T-helper 1 cell (primary cell): ENCODE data around the gene CTU2.

Experiments
- DNase-seq, 5 donors: peaks; one replicate each; pipeline ENCODE4 v3.0.0-alpha.2; 2012 to 2020

Gene CTU2

GRCh38 chr16:88681709-88682451, 24.4 kb upstream of the CTU2 start:
- DNase-seq, result peak in 1 of 5 donors; percentile 80

GRCh38 chr16:88684569-88685155, 21.6 kb upstream of the CTU2 start:
- no peak for DNase-seq

GRCh38 chr16:88685156-88686061, 20.9 kb upstream of the CTU2 start:
- peak in 2 of 5 donors; percentile 40 to 45 for DNase-seq

- DNase-seq, result peak in 2 of 5 donors; percentile 39 to 56
Measured at GRCh38 chr16:88686062-88686438, 20.3 kb upstream of the CTU2 start.

- DNase-seq, result peak; percentile 77 to 83 (median 80)
Measured at GRCh38 chr16:88686439-88687253, 19.7 kb upstream of the CTU2 start, which contains the start of gene SNAI3. Gene SNAI3 (minus strand): TSS chr16:88686507. CDS start chr16:88686406, 101 bp downstream.

- no peak for DNase-seq
Measured at GRCh38 chr16:88687254-88687576, 19.1 kb upstream of the CTU2 start.

GRCh38 chr16:88687676-88688012, 18.7 kb upstream of the CTU2 start:
- no peak for DNase-seq

GRCh38 chr16:88688013-88688778, 18.1 kb upstream of the CTU2 start:
- DNase-seq, result no peak

- no peak for DNase-seq
Measured at GRCh38 chr16:88690341-88691128, 15.8 kb upstream of the CTU2 start.

GRCh38 chr16:88691129-88691813, 15.0 kb upstream of the CTU2 start:
- DNase-seq, result no peak

- DNase-seq, result peak in 1 of 5 donors; percentile 73
Measured at GRCh38 chr16:88691924-88692560, 14.3 kb upstream of the CTU2 start.

- DNase-seq, result peak in 1 of 5 donors; percentile 38
Measured at GRCh38 chr16:88692861-88693260, 13.4 kb upstream of the CTU2 start.

- DNase-seq, result no peak
Measured at GRCh38 chr16:88693420-88694177, 12.7 kb upstream of the CTU2 start.

- no peak for DNase-seq
Measured at GRCh38 chr16:88694221-88695087, 11.8 kb upstream of the CTU2 start.

GRCh38 chr16:88695218-88695617, 11.1 kb upstream of the CTU2 start:
- DNase-seq, result no peak

GRCh38 chr16:88695753-88696152, 10.6 kb upstream of the CTU2 start:
- no peak for DNase-seq

GRCh38 chr16:88696441-88696840, 9.9 kb upstream of the CTU2 start:
- no peak for DNase-seq
